ENCODE data around the gene IFT122.

IFT122 gene

DNA sequence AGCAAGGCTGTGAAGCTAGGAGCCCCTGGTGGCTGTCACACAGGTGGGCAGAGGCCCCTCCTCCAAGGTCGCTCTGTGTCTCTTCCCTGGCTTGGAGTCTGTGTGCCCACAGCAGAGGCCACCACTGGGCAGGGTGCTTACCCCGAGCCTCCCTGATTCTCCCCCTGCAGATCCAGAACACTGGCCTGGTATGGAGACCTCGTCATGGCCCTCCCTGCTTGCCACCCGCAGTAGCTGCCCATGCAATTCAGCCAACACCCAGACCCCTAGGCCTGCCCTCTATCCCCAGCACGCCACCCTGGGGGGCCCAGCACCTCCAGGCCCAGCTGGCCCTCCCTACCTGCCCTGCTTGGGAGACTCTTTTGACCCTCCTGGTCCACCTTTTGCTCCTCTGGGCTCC lies 82.9 kb downstream of the IFT122 start:
- no peaks in the 10 kb centered on the region for H3K27me3 ChIP-seq (replicated peaks; ENCODE audit: control insufficient read depth, insufficient read depth, low read length)
- H3K4me3 ChIP-seq (replicated peaks; ENCODE audit: low read depth, low read length): no peak overlapping the region
- H3K36me3 ChIP-seq (ENCODE audit: control insufficient read depth, insufficient read depth, low read length): no peaks in the 10 kb centered on the region
- DNase-seq (ENCODE audit: extremely low read depth, insufficient read length): no peak
- TF ChIP-seq CTCF (IDR thresholded peaks at IDR 0.05; ENCODE audit: insufficient read depth, low read length, poor library complexity, severe bottlenecking): no peak

DNA sequence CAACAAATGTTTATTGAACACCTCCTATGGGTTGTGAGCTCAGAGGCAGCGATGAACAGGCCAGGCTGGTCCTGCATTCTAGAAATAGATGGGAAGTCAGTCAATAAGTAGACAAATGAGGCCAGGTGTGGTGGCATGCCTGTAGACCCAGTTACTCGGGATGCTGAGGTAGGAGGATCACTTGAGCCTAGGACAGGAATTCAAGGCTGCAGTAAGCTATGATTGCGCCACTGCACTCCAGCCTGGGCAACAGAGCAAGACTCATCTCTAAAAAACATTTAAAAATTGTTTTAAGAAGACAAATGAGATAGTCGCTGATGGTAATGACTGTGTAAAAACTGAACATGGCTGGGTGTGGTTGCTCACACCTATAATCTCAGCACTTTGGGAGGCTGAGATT lies 84.1 kb downstream of the IFT122 start:
- Histone ChIP-seq H3K4me3 (replicated peaks; ENCODE audit: low read depth, low read length) (no peak overlapping the region), H3K27me3 (replicated peaks; ENCODE audit: control insufficient read depth, insufficient read depth, low read length) (no peaks in the 10 kb centered on the region), H3K36me3 (ENCODE audit: control insufficient read depth, insufficient read depth, low read length) (no peaks in the 10 kb centered on the region)
- TF ChIP-seq CTCF (IDR thresholded peaks at IDR 0.05; ENCODE audit: insufficient read depth, low read length, poor library complexity, severe bottlenecking): no peak
- DNase-seq (ENCODE audit: extremely low read depth, insufficient read length): no peak

- no peak for DNase-seq (ENCODE audit: extremely low read depth, insufficient read length)
Observed at GRCh38 chr3:129525341-129525968, 85.4 kb downstream of the IFT122 start.

DNA sequence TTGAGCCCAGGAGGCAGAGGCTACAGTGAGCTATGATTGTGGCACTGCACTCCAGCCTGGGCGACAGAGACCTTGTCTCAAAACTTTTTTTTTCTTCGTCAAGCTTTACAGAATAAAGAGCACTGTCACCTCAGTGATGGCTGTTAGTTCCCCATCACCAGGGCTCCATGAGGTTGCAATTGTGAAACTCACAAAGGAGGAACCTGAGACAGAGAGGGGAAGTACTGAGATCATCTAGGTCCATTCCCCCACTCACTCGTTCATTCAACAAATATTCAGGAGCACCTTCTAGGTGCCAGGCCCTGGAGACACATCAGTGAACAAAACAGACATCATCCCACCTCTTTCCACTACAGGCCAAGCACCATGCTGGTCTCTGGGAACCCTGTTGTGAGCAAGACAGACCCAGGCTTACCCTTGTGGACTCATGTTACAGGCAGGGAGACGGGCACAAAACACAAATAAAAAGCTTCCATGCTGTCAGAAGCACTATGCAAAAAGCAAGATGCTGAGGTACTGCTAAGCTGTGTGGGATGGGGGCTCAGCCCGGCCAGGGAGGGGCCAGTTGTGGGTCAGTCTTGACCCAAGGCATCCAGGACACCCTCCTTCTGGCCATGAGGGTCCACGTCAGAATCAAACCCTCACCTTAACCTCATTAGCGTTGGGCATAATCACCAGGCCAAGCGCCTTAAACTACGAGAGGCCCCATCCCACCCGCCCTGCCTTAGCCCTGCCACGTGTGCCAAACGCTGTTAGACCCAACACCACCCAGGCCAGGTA lies 86.3 kb downstream of the IFT122 start:
- peak; percentile 52 for DNase-seq (ENCODE audit: extremely low read depth, insufficient read length)
- Histone ChIP-seq H3K4me3 (replicated peaks; ENCODE audit: low read depth, low read length) (no peak overlapping the region), H3K36me3 (ENCODE audit: control insufficient read depth, insufficient read depth, low read length) (no peaks in the 10 kb centered on the region), H3K27me3 (replicated peaks; ENCODE audit: control insufficient read depth, insufficient read depth, low read length) (no peaks in the 10 kb centered on the region; the same call in 1 of the 2 replicates)
- no peak for TF ChIP-seq CTCF (IDR thresholded peaks at IDR 0.05; ENCODE audit: insufficient read depth, low read length, poor library complexity, severe bottlenecking)

More at GRCh38 chr3:129525341-129525968, 85.4 kb downstream of the IFT122 start:
- no peaks in the 10 kb centered on the region; the same call in 1 of the 2 replicates for H3K27me3 ChIP-seq (replicated peaks; ENCODE audit: control insufficient read depth, insufficient read depth, low read length)
- H3K36me3 ChIP-seq (ENCODE audit: control insufficient read depth, insufficient read depth, low read length): no peaks in the 10 kb centered on the region
- H3K4me3 ChIP-seq (replicated peaks; ENCODE audit: low read depth, low read length): no peak overlapping the region
- TF ChIP-seq CTCF (IDR thresholded peaks at IDR 0.05; ENCODE audit: insufficient read depth, low read length, poor library complexity, severe bottlenecking): no peak

DNA sequence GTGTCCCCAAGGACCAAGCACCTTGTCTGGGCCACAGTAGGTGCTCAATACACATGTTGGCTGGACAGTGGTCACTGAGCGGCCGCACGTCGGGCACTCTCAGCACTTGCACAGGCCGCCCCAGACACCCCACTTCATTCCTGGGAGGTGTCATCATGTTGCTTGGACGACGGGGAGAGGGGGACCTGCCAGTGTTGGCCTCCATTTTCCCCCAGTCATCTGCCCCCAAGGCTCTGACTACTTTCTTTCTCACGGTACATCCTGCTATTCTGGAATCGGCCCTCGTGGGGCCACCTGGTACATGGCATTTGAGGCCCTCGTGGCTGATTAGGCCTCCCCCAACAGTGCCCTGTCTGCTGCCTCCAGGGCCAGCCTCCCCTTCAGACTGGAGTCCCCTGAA lies 87.2 kb downstream of the IFT122 start:
- no peak for DNase-seq (ENCODE audit: extremely low read depth, insufficient read length)
- Histone ChIP-seq H3K36me3 (ENCODE audit: control insufficient read depth, insufficient read depth, low read length) (no peaks in the 10 kb centered on the region), H3K4me3 (replicated peaks; ENCODE audit: low read depth, low read length) (no peak overlapping the region), H3K27me3 (replicated peaks; ENCODE audit: control insufficient read depth, insufficient read depth, low read length) (no peaks in the 10 kb centered on the region; the same call in 1 of the 2 replicates)
- no peak for TF ChIP-seq CTCF (IDR thresholded peaks at IDR 0.05; ENCODE audit: insufficient read depth, low read length, poor library complexity, severe bottlenecking)
